CD14-positive monocyte (primary cell): ENCODE measurements around the gene PANK4. TPM values are rescaled to one million over a fixed set of nuclear protein-coding genes. Genes with fewer than 3 reads are reported as not detected.

Experiments
- DNase-seq, 3 donors: peaks; one replicate each; pipeline ENCODE4 v3.0.0-alpha.2; 2011 to 2022
- H2AFZ ChIP-seq: 2 replicates; pipeline ENCODE4 v1.6.0; 2012; ENCODE audit warnings: mild to moderate bottlenecking, low read depth, low read length, inconsistent platforms; ENCODE audit not compliant: insufficient read depth, poor library complexity, severe bottlenecking
- H3K27ac ChIP-seq, 2 donors: 1 replicate in 1 of 2; 2 replicates in 1 of 2; pipeline ENCODE4 v1.5.1; 2012 to 2013; ENCODE audit warnings: low read length in 2 of 2, control low read depth in 1 of 2, inconsistent platforms in 1 of 2, low read depth in 1 of 2, mild to moderate bottlenecking in 1 of 2
- H3K27me3 ChIP-seq, 2 donors: one replicate each; pipeline versions ENCODE4 v1.6.0 to v1.6.1; 2011 to 2013; ENCODE audit warnings: low read length in 2 of 2; ENCODE audit not compliant: control insufficient read depth in 2 of 2, insufficient read depth in 2 of 2
- H3K36me3 ChIP-seq, 2 donors: replicated peaks in 1 of 2; 1 replicate in 1 of 2; 2 replicates in 1 of 2; pipeline versions ENCODE4 v1.5.1 to v1.6.1; 2012 to 2013; ENCODE audit warnings: low read length in 2 of 2, control low read depth in 1 of 2, inconsistent platforms in 1 of 2, mild to moderate bottlenecking in 1 of 2; ENCODE audit not compliant: insufficient read depth in 2 of 2, control insufficient read depth in 1 of 2
- H3K4me1 ChIP-seq, 2 donors: 1 replicate in 1 of 2; 2 replicates in 1 of 2; pipeline versions ENCODE4 v1.5.1 to v1.6.1; 2012 to 2013; ENCODE audit warnings: low read length in 2 of 2, control low read depth in 1 of 2, inconsistent platforms in 1 of 2, mild to moderate bottlenecking in 1 of 2, moderate library complexity in 1 of 2; ENCODE audit not compliant: insufficient read depth in 2 of 2, control insufficient read depth in 1 of 2
- H3K4me2 ChIP-seq: replicated peaks from 2 replicates; pipeline ENCODE3; 2012; ENCODE audit warnings: low read length, moderate library complexity, mild to moderate bottlenecking; ENCODE audit not compliant: poor library complexity, severe bottlenecking; ENCODE audit errors: extremely low read depth
- H3K4me3 ChIP-seq, 3 experiments: fragments of 200-600 bp in 1 of 3; sonication (generic) in 1 of 3; replicated peaks in 1 of 3; 1 replicate in 2 of 3; 2 replicates in 1 of 3; pipeline ENCODE4 v1.5.1; 2011 to 2013; ENCODE audit warnings: low read length in 3 of 3, mild to moderate bottlenecking in 3 of 3, control low read depth in 2 of 3, low read depth in 2 of 3, inconsistent platforms in 1 of 3, moderate library complexity in 1 of 3
- H3K79me2 ChIP-seq: 2 replicates; pipeline ENCODE4 v1.6.0; 2012; ENCODE audit warnings: mild to moderate bottlenecking, control low read depth, inconsistent platforms, low read length, moderate library complexity; ENCODE audit not compliant: insufficient read depth
- H3K9ac ChIP-seq: 2 replicates; pipeline ENCODE4 v1.6.0; 2017; ENCODE audit warnings: low read length, mild to moderate bottlenecking; ENCODE audit not compliant: insufficient read depth, poor library complexity, severe bottlenecking
- H3K9me3 ChIP-seq, 2 donors: replicated peaks in 1 of 2; 1 replicate in 1 of 2; 2 replicates in 1 of 2; pipeline versions ENCODE4 v1.5.1 to v1.6.1; 2012 to 2013; ENCODE audit warnings: low read length in 2 of 2, control low read depth in 1 of 2; ENCODE audit not compliant: control insufficient read depth in 1 of 2, insufficient read depth in 1 of 2
- H4K20me1 ChIP-seq: 2 replicates; pipeline ENCODE4 v1.6.0; 2012; ENCODE audit warnings: mild to moderate bottlenecking, low read length, control low read depth, moderate library complexity; ENCODE audit not compliant: insufficient read depth
- H3K27ac Mint-ChIP-seq, 7 donors: one replicate each; pipeline ENCODE4 v1.8.0; 2020; ENCODE audit warnings: mild to moderate bottlenecking in 7 of 7, mixed read lengths in 7 of 7, moderate library complexity in 6 of 7, inconsistent platforms in 2 of 7
- H3K27me3 Mint-ChIP-seq, 3 donors: one replicate each; pipeline ENCODE4 v1.8.0; 2021 to 2022; ENCODE audit warnings: low read depth in 3 of 3, mild to moderate bottlenecking in 3 of 3, mixed read lengths in 3 of 3, moderate library complexity in 3 of 3, inconsistent platforms in 1 of 3
- H3K36me3 Mint-ChIP-seq, 2 donors: one replicate each; pipeline ENCODE4 v1.8.0; 2020; ENCODE audit warnings: mixed read lengths in 2 of 2, inconsistent platforms in 1 of 2, mild to moderate bottlenecking in 1 of 2
- H3K4me1 Mint-ChIP-seq: one replicate; pipeline ENCODE4 v1.8.0; 2020; ENCODE audit warnings: mild to moderate bottlenecking, mixed read lengths
- H3K4me3 Mint-ChIP-seq, 2 donors: one replicate each; pipeline ENCODE4 v1.8.0; 2020; ENCODE audit warnings: mild to moderate bottlenecking in 2 of 2, mixed read lengths in 2 of 2, moderate library complexity in 1 of 2
- H3K9me3 Mint-ChIP-seq, 7 donors: one replicate each; pipeline ENCODE4 v1.8.0; 2020 to 2022; ENCODE audit warnings: mixed read lengths in 7 of 7, mild to moderate bottlenecking in 6 of 7, moderate library complexity in 6 of 7, inconsistent platforms in 2 of 7
- WGBS: methylation state at CpG from one replicate; pipeline ENCODE4 v1.1.5; 2013; ENCODE audit warnings: missing lambda C conversion rate; ENCODE audit not compliant: insufficient coverage; 5-methylcytosine and 5-hydroxymethylcytosine counted together
- intact Hi-C, 2 donors: fragments of 100-400 bp; cut with micrococcal nuclease; formaldehyde crosslinking; loops; one replicate each; pipeline versions ENCODE4 v1.15.0 to v1.15.1; 2023
- polyA plus RNA-seq, 3 donors: library from polyadenylated mRNA; depleted of rRNA in 1 of 3; unstranded in 2 of 3; stranded (reverse) in 1 of 3; fragments of 300-500 nt in 2 of 3; fragments of >200 nt in 1 of 3; fragmentation: Illumina TruSeq in 2 of 3; gene quantifications; 1 replicate in 2 of 3; 2 replicates in 1 of 3; pipeline ENCODE4 v1.2.3, GENCODE V29; 2012 to 2021
- TF ChIP-seq, protein P1 (sequence below): fragments of 200-600 bp; IDR thresholded peaks from one replicate; pipeline ENCODE4 v1.8.0; 2022; ENCODE audit warnings: antibody characterized with exemption, mild to moderate bottlenecking

PANK4 gene
- polyA plus RNA-seq, 3 donors = 11.9 to 30.2 (median 13.7) TPM

DNA sequence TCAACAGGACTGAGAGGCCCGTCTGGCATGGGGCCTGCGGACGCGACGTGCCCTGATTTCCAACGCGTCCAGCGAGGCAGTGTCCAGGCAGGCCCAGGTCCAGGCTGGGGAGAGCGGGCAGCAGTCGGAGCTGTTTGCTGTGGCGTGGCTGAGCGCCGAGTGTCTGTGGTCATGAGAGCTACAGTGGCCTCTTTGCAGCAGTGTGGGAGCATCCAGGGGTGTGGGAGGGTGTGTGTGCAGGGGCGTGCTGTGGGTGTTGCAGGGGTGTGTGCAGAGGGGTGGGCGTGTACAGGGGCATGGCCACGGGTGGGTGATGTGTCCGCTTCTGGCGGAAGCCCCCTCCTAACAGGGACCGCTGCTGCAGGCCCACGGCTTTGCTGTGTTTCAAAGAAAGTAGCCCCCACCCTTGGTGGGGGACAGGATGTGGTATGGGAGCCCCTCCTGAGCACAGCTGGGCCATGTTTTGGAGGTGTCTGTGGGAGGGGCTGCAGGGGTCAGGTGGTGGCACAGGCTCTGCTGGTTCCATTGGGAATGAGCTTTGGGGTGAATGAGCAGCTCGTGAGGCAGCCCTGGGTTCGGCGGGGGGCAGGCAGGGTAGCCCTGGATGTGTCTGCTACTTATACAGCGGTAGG, 32.6 kb downstream of the PANK4 start:
- Mint-ChIP-seq H3K27ac (no peak overlapping the region), H3K4me3 (no peak overlapping the region), H3K36me3 (no peaks in the 10 kb centered on the region), H3K9me3 (peaks cover 3 to 9% (median 7%) of the 10 kb centered on the region in 7 donors), H3K27me3 (peaks cover 1 to 6% (median 6%) of the 10 kb centered on the region in 3 donors), H3K4me1 (no peaks in the 10 kb centered on the region)
- WGBS = 74% methylated on average over 19 of the region's 24 CpGs
- no peak overlapping the region for H3K27ac ChIP-seq
- H3K9ac ChIP-seq = no peak overlapping the region
- H3K36me3 ChIP-seq = no peaks in the 10 kb centered on the region
- TF ChIP-seq, protein P1, sequence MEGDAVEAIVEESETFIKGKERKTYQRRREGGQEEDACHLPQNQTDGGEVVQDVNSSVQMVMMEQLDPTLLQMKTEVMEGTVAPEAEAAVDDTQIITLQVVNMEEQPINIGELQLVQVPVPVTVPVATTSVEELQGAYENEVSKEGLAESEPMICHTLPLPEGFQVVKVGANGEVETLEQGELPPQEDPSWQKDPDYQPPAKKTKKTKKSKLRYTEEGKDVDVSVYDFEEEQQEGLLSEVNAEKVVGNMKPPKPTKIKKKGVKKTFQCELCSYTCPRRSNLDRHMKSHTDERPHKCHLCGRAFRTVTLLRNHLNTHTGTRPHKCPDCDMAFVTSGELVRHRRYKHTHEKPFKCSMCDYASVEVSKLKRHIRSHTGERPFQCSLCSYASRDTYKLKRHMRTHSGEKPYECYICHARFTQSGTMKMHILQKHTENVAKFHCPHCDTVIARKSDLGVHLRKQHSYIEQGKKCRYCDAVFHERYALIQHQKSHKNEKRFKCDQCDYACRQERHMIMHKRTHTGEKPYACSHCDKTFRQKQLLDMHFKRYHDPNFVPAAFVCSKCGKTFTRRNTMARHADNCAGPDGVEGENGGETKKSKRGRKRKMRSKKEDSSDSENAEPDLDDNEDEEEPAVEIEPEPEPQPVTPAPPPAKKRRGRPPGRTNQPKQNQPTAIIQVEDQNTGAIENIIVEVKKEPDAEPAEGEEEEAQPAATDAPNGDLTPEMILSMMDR = no peak
- no peaks in the 10 kb centered on the region for H4K20me1 ChIP-seq
- H3K27me3 ChIP-seq = no peaks in the 10 kb centered on the region
- no peak overlapping the region for H2AFZ ChIP-seq
- no peaks in the 10 kb centered on the region for H3K4me1 ChIP-seq
- intact Hi-C loops = no loop called here
- H3K9me3 ChIP-seq = peaks cover 3 to 8% of the 10 kb centered on the region in 2 donors
- H3K79me2 ChIP-seq = no peaks in the 10 kb centered on the region
- DNase-seq = no peak
- H3K4me2 ChIP-seq = no peak overlapping the region
- H3K4me3 ChIP-seq = no peak overlapping the region

DNA sequence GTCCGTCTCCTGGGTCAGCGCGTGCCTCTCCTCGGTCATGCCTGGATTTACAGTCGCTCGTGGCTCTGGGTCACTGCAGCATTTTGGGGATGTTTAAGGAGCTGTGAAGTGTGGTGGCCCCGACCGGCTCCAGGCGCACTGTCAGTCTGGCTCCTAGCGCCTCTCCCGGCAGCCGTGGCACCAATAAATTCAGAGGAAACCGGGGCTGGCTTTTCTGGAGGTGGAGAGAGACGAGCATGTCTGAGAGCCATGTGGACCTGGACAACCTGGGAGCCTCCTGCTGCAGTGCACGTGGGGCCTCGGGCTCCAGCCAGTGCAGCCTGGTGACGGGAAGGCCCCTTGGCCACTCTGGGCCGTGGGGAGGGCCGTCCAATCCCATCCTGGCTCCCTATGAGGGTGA, 33.2 kb downstream of the PANK4 start:
- Mint-ChIP-seq H3K4me3 (no peak overlapping the region), H3K4me1 (no peaks in the 10 kb centered on the region), H3K9me3 (peaks cover 8 to 15% (median 13%) of the 10 kb centered on the region in 7 donors), H3K36me3 (no peaks in the 10 kb centered on the region), H3K27me3 (peaks cover 1 to 6% (median 6%) of the 10 kb centered on the region in 3 donors), H3K27ac (no peak overlapping the region)
- H3K27ac ChIP-seq = no peak overlapping the region
- H3K4me3 ChIP-seq = no peak overlapping the region
- H4K20me1 ChIP-seq = no peaks in the 10 kb centered on the region
- WGBS = 80% methylated on average over 13 of the region's 19 CpGs
- peaks cover 6 to 14% of the 10 kb centered on the region in 2 donors for H3K9me3 ChIP-seq
- H2AFZ ChIP-seq = no peak overlapping the region
- no peaks in the 10 kb centered on the region for H3K79me2 ChIP-seq
- H3K4me2 ChIP-seq = no peak overlapping the region
- TF ChIP-seq, protein P1 = no peak
- no peak overlapping the region for H3K9ac ChIP-seq
- DNase-seq = no peak
- intact Hi-C loops = no loop called here
- no peaks in the 10 kb centered on the region for H3K36me3 ChIP-seq
- H3K27me3 ChIP-seq = no peaks in the 10 kb centered on the region
- no peaks in the 10 kb centered on the region for H3K4me1 ChIP-seq
